Measurements from ENCODE around the gene KCNIP4. TPM values are rescaled to one million over a fixed set of nuclear protein-coding genes. Genes with fewer than 3 reads are reported as not detected.

The KCNIP4 gene
- total RNA-seq, 3 donors from 2014 or later (not counting 1 experiment from before 2014, with no cell fraction given) = not detected

DNA sequence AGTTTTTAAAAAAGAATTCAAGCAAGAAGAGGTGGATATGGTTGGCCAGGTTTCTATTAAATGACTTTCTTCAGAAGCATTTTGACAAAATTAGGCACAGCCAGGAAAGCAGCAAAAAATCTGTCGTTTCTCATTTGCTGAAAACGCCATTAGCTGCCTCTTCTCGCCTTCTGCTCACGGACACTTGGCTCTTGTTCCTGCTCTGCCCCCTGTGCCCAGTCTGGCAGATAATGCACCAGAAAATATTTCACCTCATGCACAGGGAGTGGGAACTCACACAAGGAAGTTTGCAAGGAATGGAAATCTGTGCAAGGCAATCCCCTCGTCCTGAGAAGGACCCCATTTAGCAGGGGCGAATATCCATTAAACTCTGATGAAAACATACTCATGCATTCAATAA lies 988.3 kb downstream of the KCNIP4 start:
- Mint-ChIP-seq H3K4me1 (peaks cover 0 to 5% of the 10 kb centered on the region in 2 donors), H3K4me3 (no peak overlapping the region), H3K27me3 (ENCODE audit: low read depth in 2 of 2) (peaks cover 0 to 10% of the 10 kb centered on the region in 2 donors), H3K36me3 (no peaks in the 10 kb centered on the region), H3K9me3 (no peaks in the 10 kb centered on the region), H3K27ac (no peak overlapping the region)
- no peak for DNase-seq
- WGBS (ENCODE audit: insufficient coverage) = 65% methylated on average over 6 of the region's 6 CpGs
- H3K27me3 ChIP-seq (ENCODE audit: control insufficient read depth, insufficient read depth, low read length) = no peaks in the 10 kb centered on the region
- H3K4me1 ChIP-seq (ENCODE audit: control insufficient read depth, insufficient read depth, low read length) = no peaks in the 10 kb centered on the region
- ATAC-seq = no peak
- H3K4me3 ChIP-seq (ENCODE audit: low read length) = no peak overlapping the region
- TF ChIP-seq, protein P1, sequence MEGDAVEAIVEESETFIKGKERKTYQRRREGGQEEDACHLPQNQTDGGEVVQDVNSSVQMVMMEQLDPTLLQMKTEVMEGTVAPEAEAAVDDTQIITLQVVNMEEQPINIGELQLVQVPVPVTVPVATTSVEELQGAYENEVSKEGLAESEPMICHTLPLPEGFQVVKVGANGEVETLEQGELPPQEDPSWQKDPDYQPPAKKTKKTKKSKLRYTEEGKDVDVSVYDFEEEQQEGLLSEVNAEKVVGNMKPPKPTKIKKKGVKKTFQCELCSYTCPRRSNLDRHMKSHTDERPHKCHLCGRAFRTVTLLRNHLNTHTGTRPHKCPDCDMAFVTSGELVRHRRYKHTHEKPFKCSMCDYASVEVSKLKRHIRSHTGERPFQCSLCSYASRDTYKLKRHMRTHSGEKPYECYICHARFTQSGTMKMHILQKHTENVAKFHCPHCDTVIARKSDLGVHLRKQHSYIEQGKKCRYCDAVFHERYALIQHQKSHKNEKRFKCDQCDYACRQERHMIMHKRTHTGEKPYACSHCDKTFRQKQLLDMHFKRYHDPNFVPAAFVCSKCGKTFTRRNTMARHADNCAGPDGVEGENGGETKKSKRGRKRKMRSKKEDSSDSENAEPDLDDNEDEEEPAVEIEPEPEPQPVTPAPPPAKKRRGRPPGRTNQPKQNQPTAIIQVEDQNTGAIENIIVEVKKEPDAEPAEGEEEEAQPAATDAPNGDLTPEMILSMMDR (IDR thresholded peaks at IDR 0.05) = no peak
- H3K27ac ChIP-seq (ENCODE audit: low read length) = no peak overlapping the region
- intact Hi-C loops (cut with micrococcal nuclease) = no loop called here
- H3K36me3 ChIP-seq (ENCODE audit: control insufficient read depth, insufficient read depth, low read length) = no peaks in the 10 kb centered on the region
- no peaks in the 10 kb centered on the region for H3K9me3 ChIP-seq (ENCODE audit: control insufficient read depth, insufficient read depth, low read length)

DNA sequence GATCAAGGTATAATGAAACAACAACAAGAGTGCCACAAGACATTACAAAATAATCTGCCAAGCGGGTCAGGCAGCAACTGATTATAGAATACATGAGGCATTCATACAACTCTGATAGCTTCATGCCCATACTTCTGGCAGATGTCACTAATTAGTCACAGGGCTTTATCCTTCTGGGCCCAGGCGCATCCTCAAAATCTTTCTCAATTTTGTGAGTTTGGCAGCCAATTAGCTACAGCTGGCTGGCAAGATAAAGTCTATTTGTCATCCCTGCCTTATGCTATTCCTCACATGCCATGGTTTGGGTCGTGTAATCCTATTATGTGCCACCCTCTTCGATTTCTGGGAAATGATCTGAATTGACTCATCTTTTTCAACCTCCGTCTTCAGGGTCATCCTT lies 994.0 kb downstream of the KCNIP4 start:
- peaks cover 0 to 2% of the 10 kb centered on the region in 2 donors for H3K27me3 Mint-ChIP-seq (ENCODE audit: low read depth in 2 of 2)
- intact Hi-C loops (cut with micrococcal nuclease) = no loop called here
- H3K4me3 Mint-ChIP-seq = no peak overlapping the region
- no peaks in the 10 kb centered on the region for H3K27me3 ChIP-seq (ENCODE audit: control insufficient read depth, insufficient read depth, low read length)
- no peak overlapping the region for H3K27ac ChIP-seq (ENCODE audit: low read length)
- no peaks in the 10 kb centered on the region for H3K36me3 ChIP-seq (ENCODE audit: control insufficient read depth, insufficient read depth, low read length)
- no peaks in the 10 kb centered on the region for H3K9me3 ChIP-seq (ENCODE audit: control insufficient read depth, insufficient read depth, low read length)
- H3K9me3 Mint-ChIP-seq = no peaks in the 10 kb centered on the region
- ATAC-seq = no peak
- TF ChIP-seq, protein P1 (IDR thresholded peaks at IDR 0.05) = no peak
- H3K4me1 ChIP-seq (ENCODE audit: control insufficient read depth, insufficient read depth, low read length) = peaks cover 3% of the 10 kb centered on the region
- no peak overlapping the region for H3K4me3 ChIP-seq (ENCODE audit: low read length)
- H3K27ac Mint-ChIP-seq = no peak overlapping the region
- peaks cover 8 to 11% of the 10 kb centered on the region in 2 donors for H3K4me1 Mint-ChIP-seq
- DNase-seq = no peak
- WGBS (ENCODE audit: insufficient coverage) = 88% methylated on average over 5 of the region's 5 CpGs
- H3K36me3 Mint-ChIP-seq = no peaks in the 10 kb centered on the region

DNA sequence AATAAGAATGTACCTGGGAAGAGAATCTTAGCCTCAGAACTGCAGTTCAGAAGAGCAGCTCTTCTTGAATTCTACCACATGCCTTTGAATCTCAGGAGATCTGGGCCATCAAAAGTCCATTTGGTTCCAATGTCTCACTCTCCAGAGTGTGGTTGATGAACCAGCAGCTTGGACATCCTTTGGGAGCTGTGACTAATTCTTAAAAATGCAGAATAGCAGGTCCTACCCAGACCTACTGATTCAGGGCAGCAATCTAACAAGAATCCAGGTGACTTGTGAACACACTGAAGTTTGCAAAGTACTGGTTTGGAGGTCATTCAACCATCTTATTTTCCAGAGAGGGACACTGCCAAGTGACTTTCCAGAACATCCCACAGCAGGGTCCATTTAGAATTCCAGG lies 1003.6 kb downstream of the KCNIP4 start:
- intact Hi-C loops (cut with micrococcal nuclease) = no loop called here
- no peaks in the 10 kb centered on the region for H3K27me3 Mint-ChIP-seq (ENCODE audit: low read depth in 2 of 2)
- no peaks in the 10 kb centered on the region for H3K4me1 Mint-ChIP-seq
- H3K27ac Mint-ChIP-seq = no peak overlapping the region
- Histone ChIP-seq H3K4me3 (ENCODE audit: low read length) (no peak overlapping the region), H3K9me3 (ENCODE audit: control insufficient read depth, insufficient read depth, low read length) (no peaks in the 10 kb centered on the region), H3K36me3 (ENCODE audit: control insufficient read depth, insufficient read depth, low read length) (no peaks in the 10 kb centered on the region), H3K27ac (ENCODE audit: low read length) (no peak overlapping the region), H3K27me3 (ENCODE audit: control insufficient read depth, insufficient read depth, low read length) (no peaks in the 10 kb centered on the region), H3K4me1 (ENCODE audit: control insufficient read depth, insufficient read depth, low read length) (no peaks in the 10 kb centered on the region)
- no peak overlapping the region for H3K4me3 Mint-ChIP-seq
- H3K36me3 Mint-ChIP-seq = no peaks in the 10 kb centered on the region
- DNase-seq = no peak
- ATAC-seq = no peak
- peaks cover 0 to 1% of the 10 kb centered on the region in 2 donors for H3K9me3 Mint-ChIP-seq
- TF ChIP-seq, protein P1 (IDR thresholded peaks at IDR 0.05) = no peak

DNA sequence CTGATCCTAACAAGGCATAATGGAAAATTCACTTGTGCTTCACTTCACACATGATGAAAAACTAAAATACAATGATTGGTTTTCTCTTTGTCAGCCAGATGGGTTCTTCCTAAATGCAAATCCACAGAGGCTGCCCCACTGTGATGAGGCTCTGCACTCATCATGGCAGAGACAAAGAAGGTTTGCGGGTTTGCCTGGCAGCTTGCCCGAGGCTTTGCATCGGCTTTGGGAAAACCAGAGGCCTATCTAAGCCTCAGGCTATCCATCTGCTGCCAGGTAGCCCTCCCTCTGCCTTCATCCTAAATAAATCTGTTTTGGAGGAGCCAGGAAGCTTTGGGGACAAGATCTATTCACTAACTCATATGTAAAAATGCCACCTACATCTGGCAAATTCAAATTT lies 1004.1 kb downstream of the KCNIP4 start:
- no peaks in the 10 kb centered on the region for H3K27me3 Mint-ChIP-seq (ENCODE audit: low read depth in 2 of 2)
- no peaks in the 10 kb centered on the region for H3K4me1 Mint-ChIP-seq
- Histone ChIP-seq H3K27ac (ENCODE audit: low read length) (no peak overlapping the region), H3K36me3 (ENCODE audit: control insufficient read depth, insufficient read depth, low read length) (no peaks in the 10 kb centered on the region), H3K4me1 (ENCODE audit: control insufficient read depth, insufficient read depth, low read length) (no peaks in the 10 kb centered on the region), H3K4me3 (ENCODE audit: low read length) (no peak overlapping the region), H3K27me3 (ENCODE audit: control insufficient read depth, insufficient read depth, low read length) (no peaks in the 10 kb centered on the region), H3K9me3 (ENCODE audit: control insufficient read depth, insufficient read depth, low read length) (no peaks in the 10 kb centered on the region)
- TF ChIP-seq, protein P1 (IDR thresholded peaks at IDR 0.05) = no peak
- WGBS (ENCODE audit: insufficient coverage) = 83% methylated on average over 3 of the region's 3 CpGs
- no peak overlapping the region for H3K27ac Mint-ChIP-seq
- ATAC-seq (no peak), DNase-seq (no peak)
- intact Hi-C loops (cut with micrococcal nuclease) = no loop called here
- peaks cover 0 to 2% of the 10 kb centered on the region in 2 donors for H3K9me3 Mint-ChIP-seq
- no peak overlapping the region for H3K4me3 Mint-ChIP-seq
- H3K36me3 Mint-ChIP-seq = no peaks in the 10 kb centered on the region
